MCF 10A (cell line): ENCODE data around the gene AHCYL1. TPM values are rescaled to one million over a fixed set of nuclear protein-coding genes. Genes with fewer than 3 reads are reported as not detected.

Source experiments
- BruUV-seq: library from RNA; stranded (reverse); fragments of 400-500 nt; replicated peaks from 2 replicates; lab custom pipeline; 2021; lab: Mats Ljungman, UMichigan
- CTCF ChIA-PET: fragments of 300-600 bp; sonication (Branson Sonifier 250); formaldehyde crosslinking; extraction: SDS; loops from one replicate; lab custom pipeline; 2021; ENCODE audit warnings: antibody characterized with exemption, inconsistent platforms; lab: Yijun Ruan, JAX
- POLR2A ChIA-PET: fragments of 300-600, 350-650 bp; sonication (Branson Sonifier 250); formaldehyde crosslinking; extraction: SDS; loops from one replicate; lab custom pipeline; 2020; ENCODE audit warnings: antibody characterized with exemption, inconsistent platforms; lab: Yijun Ruan, JAX
- DNase-seq: peaks from one replicate; pipeline ENCODE4 v3.0.0-alpha.2; 2018; ENCODE audit not compliant: unreplicated experiment
- H3K27ac Mint-ChIP-seq: one replicate; pipeline ENCODE4 v1.8.0; 2022; ENCODE audit warnings: mild to moderate bottlenecking, low read depth, mixed read lengths; ENCODE audit not compliant: unreplicated experiment
- H3K27me3 Mint-ChIP-seq: one replicate; pipeline ENCODE4 v1.8.0; 2022; ENCODE audit warnings: mixed read lengths; ENCODE audit not compliant: insufficient read depth, unreplicated experiment
- H3K36me3 Mint-ChIP-seq: one replicate; pipeline ENCODE4 v1.8.0; 2022; ENCODE audit warnings: mild to moderate bottlenecking, moderate library complexity, mixed read lengths; ENCODE audit not compliant: insufficient read depth, unreplicated experiment
- H3K4me1 Mint-ChIP-seq: one replicate; pipeline ENCODE4 v1.8.0; 2022; ENCODE audit warnings: mixed read lengths; ENCODE audit not compliant: insufficient read depth, unreplicated experiment
- H3K4me3 Mint-ChIP-seq: one replicate; pipeline ENCODE4 v1.8.0; 2022; ENCODE audit warnings: mild to moderate bottlenecking, moderate library complexity, mixed read lengths; ENCODE audit not compliant: unreplicated experiment
- H3K9me3 Mint-ChIP-seq: one replicate; pipeline ENCODE4 v1.8.0; 2022; ENCODE audit warnings: mixed read lengths; ENCODE audit not compliant: unreplicated experiment
- CTCF ChIP-seq: fragments of 200-600 bp; IDR thresholded peaks from one replicate; pipeline ENCODE4 v1.8.0; 2022; ENCODE audit warnings: antibody characterized with exemption, mild to moderate bottlenecking; ENCODE audit not compliant: unreplicated experiment
- intact Hi-C: fragments of 100-400 bp; cut with micrococcal nuclease; formaldehyde crosslinking; loops from 2 replicates; pipeline ENCODE4 v1.14.1; 2022
- total RNA-seq: library from RNA; stranded (reverse); gene quantifications from 2 replicates; pipeline ENCODE4 v1.2.3, GENCODE V29; 2022

Gene AHCYL1
- total RNA-seq, 1 experiment from 2014 or later: 104 TPM

DNA sequence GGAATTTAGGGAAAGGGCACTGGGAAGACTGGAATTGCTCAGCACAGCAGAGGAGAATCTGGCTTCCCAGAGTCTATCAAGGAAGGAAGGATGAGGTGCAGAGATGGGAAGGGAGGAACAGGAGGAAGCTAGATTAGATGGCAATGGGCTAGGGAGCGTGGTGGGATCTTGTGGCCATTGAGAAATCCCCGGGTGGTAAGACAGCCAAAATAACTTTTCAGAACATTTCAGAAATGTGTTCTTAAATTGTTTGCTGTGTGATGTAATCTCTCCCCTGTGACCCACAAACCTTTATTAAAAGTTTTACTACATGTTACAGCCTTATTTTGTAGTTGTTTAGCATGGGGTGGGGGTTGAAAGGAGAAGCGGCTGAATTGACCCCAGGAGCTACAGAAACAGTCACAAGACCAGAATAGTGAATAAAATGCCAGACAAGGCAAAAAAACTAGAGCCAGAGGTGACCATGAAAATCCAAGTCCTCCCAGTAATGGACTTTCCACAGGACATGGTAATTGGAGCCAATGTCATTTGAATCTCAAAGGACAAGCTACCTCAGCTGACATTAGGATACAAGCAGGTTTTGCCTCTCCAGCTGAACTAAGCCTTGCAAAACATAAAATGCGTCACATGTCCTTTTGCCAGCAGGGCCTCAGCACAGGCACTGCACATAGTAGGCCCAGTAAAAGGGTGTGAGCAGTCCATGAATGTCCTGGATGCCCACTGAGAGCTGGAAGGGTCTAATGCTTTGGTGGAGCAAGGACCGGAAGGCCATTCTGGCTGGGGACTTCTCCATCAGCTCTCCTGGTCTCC lies 980 bp upstream of the AHCYL1 start:
- CTCF ChIA-PET: interaction anchor here (0.5 to 18.3 kb wide), 53 partner anchors 8 to 491 kb away, joined by 3 to 969 read pairs (median 4); partner anchors contain the start of gene GNAI3
- POLR2A ChIA-PET: interaction anchor here (0.6 to 5.1 kb wide), 23 partner anchors 10 to 437 kb away, joined by 3 to 82 read pairs (median 8); partner anchors contain the start of genes AMPD2, GNAI3, GNAT2 and STRIP1
- Mint-ChIP-seq H3K27ac (no peak overlapping the region), H3K27me3 (no peaks in the 10 kb centered on the region), H3K9me3 (no peaks in the 10 kb centered on the region), H3K4me3 (no peak overlapping the region), H3K4me1 (peaks cover 66% of the 10 kb centered on the region), H3K36me3 (no peaks in the 10 kb centered on the region)
- no TSS peak for BruUV-seq
- intact Hi-C loops: loop anchor here (1.0 to 10.0 kb wide), 5 partner anchors 28 to 437 kb away; no protein-coding TSS in a partner anchor
- DNase-seq: no peak
- TF ChIP-seq CTCF: no peak

DNA sequence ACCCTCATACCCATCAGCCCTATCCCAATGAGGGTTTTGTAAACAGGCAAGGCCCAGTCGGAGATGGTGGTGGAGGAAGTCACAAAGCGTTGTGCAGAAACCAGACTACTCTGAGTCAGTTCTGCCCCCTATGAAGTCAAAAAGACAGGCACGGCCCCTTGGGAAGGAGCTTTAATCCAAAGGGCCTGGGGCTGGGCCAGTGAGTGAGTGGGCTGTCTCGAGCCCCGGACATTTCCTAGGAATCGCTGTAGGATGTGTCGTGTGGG lies 442 bp upstream of the AHCYL1 start:
- intact Hi-C loops: loop anchor here (1.0 to 10.0 kb wide), 5 partner anchors 27 to 438 kb away; no protein-coding TSS in a partner anchor
- Mint-ChIP-seq H3K27me3 (no peaks in the 10 kb centered on the region), H3K4me3 (peak overlapping the region; percentile 92), H3K4me1 (peaks cover 63% of the 10 kb centered on the region), H3K36me3 (no peaks in the 10 kb centered on the region), H3K27ac (no peak overlapping the region), H3K9me3 (no peaks in the 10 kb centered on the region)
- DNase-seq: peak; percentile 42
- TF ChIP-seq CTCF: no peak
- no TSS peak for BruUV-seq
- ChIA-PET CTCF (interaction anchor here (0.5 to 18.3 kb wide), 66 partner anchors 8 to 492 kb away, joined by 3 to 969 read pairs (median 4); partner anchors contain the start of gene GNAI3), POLR2A (interaction anchor here (0.5 to 5.1 kb wide), 34 partner anchors 11 to 500 kb away, joined by 3 to 82 read pairs (median 4); partner anchors contain the start of genes AMPD2, ATXN7L2, GNAI3 and GNAT2)

GRCh38 chr1:109985247-109986053 lies 885 bp downstream of the AHCYL1 start:
- DNase-seq: no peak
- POLR2A ChIA-PET: interaction anchor here (0.6 to 5.1 kb wide), 21 partner anchors 8 to 454 kb away, joined by 3 to 82 read pairs (median 8); partner anchors contain the start of genes AMPD2, GNAI3, GNAT2 and STRIP1
- Mint-ChIP-seq H3K9me3 (no peaks in the 10 kb centered on the region), H3K4me1 (peaks cover 56% of the 10 kb centered on the region), H3K27ac (peak overlapping the region; percentile 99), H3K36me3 (peaks cover 13% of the 10 kb centered on the region), H3K27me3 (no peaks in the 10 kb centered on the region), H3K4me3 (peak overlapping the region; percentile 92)
- BruUV-seq: TSS peak; percentile 26
- CTCF ChIA-PET: interaction anchor here (0.6 to 18.3 kb wide), 43 partner anchors 7 to 1520 kb away, joined by 3 to 969 read pairs (median 4); partner anchors contain the start of gene GNAI3
- TF ChIP-seq CTCF: no peak
- intact Hi-C loops: loop anchor here (10.0 kb wide), 1 partner anchor 111 kb away; no protein-coding TSS in a partner anchor
